ENCODE measurements around the gene SPARCL1. TPM values are rescaled to one million over a fixed set of nuclear protein-coding genes. Genes with fewer than 3 reads are reported as not detected.

SPARCL1 gene
- total RNA-seq, 3 donors from 2014 or later: 0.30 to 0.53 (median 0.49) TPM

- no peaks in the 10 kb centered on the region for H3K4me1 Mint-ChIP-seq (ENCODE audit: low read depth)
- H3K4me3 Mint-ChIP-seq: no peak overlapping the region
- no peak for DNase-seq
- no peak for ATAC-seq
- H3K9me3 Mint-ChIP-seq: no peaks in the 10 kb centered on the region
- H3K27me3 Mint-ChIP-seq (ENCODE audit: low read depth): peaks cover 7% of the 10 kb centered on the region
- no peaks in the 10 kb centered on the region for H3K36me3 Mint-ChIP-seq (ENCODE audit: insufficient read depth)
Observed at GRCh38 chr4:87547016-87547708, 18.0 kb upstream of the SPARCL1 start.

DNA sequence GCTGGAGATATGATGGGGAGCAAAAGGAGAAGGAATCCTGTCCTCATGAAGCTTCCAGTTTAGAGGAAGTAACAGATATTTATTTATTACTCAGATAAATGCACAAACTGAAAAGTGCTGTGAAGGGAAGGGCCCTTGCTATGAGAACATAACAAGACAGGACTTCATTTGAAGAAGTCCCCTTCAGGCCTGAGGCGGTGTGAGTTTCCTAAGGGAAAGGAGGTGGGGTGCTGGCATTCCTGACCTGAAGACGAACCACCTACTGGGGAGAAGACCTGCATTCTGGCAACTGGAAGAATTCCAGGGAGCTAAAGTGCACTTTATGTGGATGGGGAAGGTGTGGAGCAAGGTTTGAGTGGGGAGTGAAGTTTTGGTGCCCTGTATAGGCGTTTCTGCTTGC, 15.9 kb upstream of the SPARCL1 start:
- H3K9me3 Mint-ChIP-seq: no peaks in the 10 kb centered on the region
- H3K4me1 Mint-ChIP-seq (ENCODE audit: low read depth): no peaks in the 10 kb centered on the region
- no peaks in the 10 kb centered on the region for H3K36me3 Mint-ChIP-seq (ENCODE audit: insufficient read depth)
- no peak for ATAC-seq
- H3K27me3 Mint-ChIP-seq (ENCODE audit: low read depth): peaks cover 7% of the 10 kb centered on the region
- DNase-seq: no peak
- no peak overlapping the region for H3K4me3 Mint-ChIP-seq

- Mint-ChIP-seq H3K4me1 (ENCODE audit: low read depth) (no peaks in the 10 kb centered on the region), H3K4me3 (no peak overlapping the region), H3K36me3 (ENCODE audit: insufficient read depth) (no peaks in the 10 kb centered on the region), H3K9me3 (no peaks in the 10 kb centered on the region), H3K27me3 (ENCODE audit: low read depth) (peaks cover 7% of the 10 kb centered on the region)
- ATAC-seq (no peak), DNase-seq (no peak)
Observed at GRCh38 chr4:87543835-87544461, 14.8 kb upstream of the SPARCL1 start.

DNA sequence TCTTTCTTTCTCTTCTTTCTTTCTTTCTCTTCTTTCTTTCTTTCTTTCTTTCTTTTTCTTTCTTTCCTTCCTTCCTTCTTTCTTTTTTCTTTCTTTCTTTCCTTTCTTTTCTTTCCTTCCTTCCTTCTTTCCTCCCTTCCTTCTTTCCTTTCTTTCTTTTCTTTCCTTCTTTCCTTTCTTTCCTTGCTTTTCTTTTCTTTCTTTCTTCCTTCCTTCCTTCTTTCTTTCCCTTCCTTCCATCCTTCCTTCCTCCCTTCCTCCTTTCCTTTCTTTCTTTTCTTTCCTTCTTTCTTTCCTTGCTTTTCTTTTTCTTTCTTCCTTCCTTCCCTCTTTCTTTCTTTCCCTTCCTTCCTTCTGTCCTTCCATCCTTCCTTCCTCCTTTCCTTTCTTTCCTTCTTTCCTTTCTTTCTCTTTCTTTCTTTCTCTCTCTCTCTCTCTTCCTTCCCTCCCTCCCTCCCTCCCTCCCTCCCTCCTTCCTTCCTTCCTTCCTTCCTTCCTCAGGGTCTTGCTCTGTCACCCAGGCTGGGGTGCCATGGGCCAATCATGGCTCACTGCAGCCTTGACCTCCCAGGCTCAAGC, 13.6 kb upstream of the SPARCL1 start:
- no peaks in the 10 kb centered on the region for H3K4me1 Mint-ChIP-seq (ENCODE audit: low read depth)
- DNase-seq (no peak), ATAC-seq (no peak)
- H3K9me3 Mint-ChIP-seq: no peaks in the 10 kb centered on the region
- H3K36me3 Mint-ChIP-seq (ENCODE audit: insufficient read depth): no peaks in the 10 kb centered on the region
- H3K4me3 Mint-ChIP-seq: no peak overlapping the region
- H3K27me3 Mint-ChIP-seq (ENCODE audit: low read depth): peaks cover 7% of the 10 kb centered on the region

- no peak for DNase-seq
- Mint-ChIP-seq H3K9me3 (no peaks in the 10 kb centered on the region), H3K4me1 (ENCODE audit: low read depth) (no peaks in the 10 kb centered on the region), H3K4me3 (no peak overlapping the region), H3K36me3 (ENCODE audit: insufficient read depth) (no peaks in the 10 kb centered on the region), H3K27me3 (ENCODE audit: low read depth) (peaks cover 3% of the 10 kb centered on the region)
- no peak for ATAC-seq
Observed at GRCh38 chr4:87541956-87542709, 13.0 kb upstream of the SPARCL1 start.

- no peak overlapping the region for H3K4me3 Mint-ChIP-seq
Observed at GRCh38 chr4:87541521-87541920, 12.3 kb upstream of the SPARCL1 start.

GRCh38 chr4:87540146-87541058, 11.2 kb upstream of the SPARCL1 start:
- Mint-ChIP-seq H3K36me3 (ENCODE audit: insufficient read depth) (no peaks in the 10 kb centered on the region), H3K4me3 (no peak overlapping the region), H3K27me3 (ENCODE audit: low read depth) (peaks cover 3% of the 10 kb centered on the region), H3K9me3 (no peaks in the 10 kb centered on the region), H3K4me1 (ENCODE audit: low read depth) (no peaks in the 10 kb centered on the region)
- no peak for DNase-seq
- ATAC-seq: no peak

More at GRCh38 chr4:87541521-87541920, 12.3 kb upstream of the SPARCL1 start:
- DNase-seq (no peak), ATAC-seq (no peak)
- no peaks in the 10 kb centered on the region for H3K9me3 Mint-ChIP-seq
- no peaks in the 10 kb centered on the region for H3K4me1 Mint-ChIP-seq (ENCODE audit: low read depth)
- peaks cover 3% of the 10 kb centered on the region for H3K27me3 Mint-ChIP-seq (ENCODE audit: low read depth)
- no peaks in the 10 kb centered on the region for H3K36me3 Mint-ChIP-seq (ENCODE audit: insufficient read depth)

DNA sequence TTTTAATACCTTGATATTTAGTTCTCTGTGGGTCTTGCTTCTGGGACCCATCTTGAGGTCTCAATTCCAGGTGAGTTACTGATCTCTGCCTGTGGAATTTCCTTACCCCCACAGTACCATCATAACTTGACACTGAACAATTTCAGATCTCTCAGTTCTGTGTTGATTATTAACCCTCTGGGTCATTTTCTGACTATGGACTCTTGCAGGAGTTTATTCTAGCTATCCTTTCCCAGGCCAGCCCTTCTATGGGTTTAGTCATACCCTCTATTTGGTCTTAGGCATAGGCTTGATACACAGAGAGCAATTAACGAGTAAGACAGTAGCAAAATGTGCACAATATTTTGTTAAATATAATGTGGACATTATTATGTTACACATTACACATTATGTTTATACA, 3.7 kb upstream of the SPARCL1 start:
- Mint-ChIP-seq H3K4me1 (ENCODE audit: low read depth) (no peaks in the 10 kb centered on the region), H3K27me3 (ENCODE audit: low read depth) (peaks cover 1% of the 10 kb centered on the region), H3K4me3 (no peak overlapping the region), H3K9me3 (no peaks in the 10 kb centered on the region), H3K36me3 (ENCODE audit: insufficient read depth) (no peaks in the 10 kb centered on the region)
- no peak for ATAC-seq
- no peak for DNase-seq

- no peaks in the 10 kb centered on the region for H3K9me3 Mint-ChIP-seq
- no peak for DNase-seq
- H3K36me3 Mint-ChIP-seq (ENCODE audit: insufficient read depth): no peaks in the 10 kb centered on the region
- peaks cover 1% of the 10 kb centered on the region for H3K27me3 Mint-ChIP-seq (ENCODE audit: low read depth)
- no peak for ATAC-seq
- no peaks in the 10 kb centered on the region for H3K4me1 Mint-ChIP-seq (ENCODE audit: low read depth)
- H3K4me3 Mint-ChIP-seq: no peak overlapping the region
Observed at GRCh38 chr4:87532109-87532508, 2.9 kb upstream of the SPARCL1 start.

- no peak for ATAC-seq
- H3K27me3 Mint-ChIP-seq (ENCODE audit: low read depth): peaks cover 1% of the 10 kb centered on the region
- no peak overlapping the region for H3K4me3 Mint-ChIP-seq
- DNase-seq: no peak
- H3K9me3 Mint-ChIP-seq: no peaks in the 10 kb centered on the region
- no peaks in the 10 kb centered on the region for H3K36me3 Mint-ChIP-seq (ENCODE audit: insufficient read depth)
- no peaks in the 10 kb centered on the region for H3K4me1 Mint-ChIP-seq (ENCODE audit: low read depth)
Observed at GRCh38 chr4:87531621-87532020, 2.4 kb upstream of the SPARCL1 start.

DNA sequence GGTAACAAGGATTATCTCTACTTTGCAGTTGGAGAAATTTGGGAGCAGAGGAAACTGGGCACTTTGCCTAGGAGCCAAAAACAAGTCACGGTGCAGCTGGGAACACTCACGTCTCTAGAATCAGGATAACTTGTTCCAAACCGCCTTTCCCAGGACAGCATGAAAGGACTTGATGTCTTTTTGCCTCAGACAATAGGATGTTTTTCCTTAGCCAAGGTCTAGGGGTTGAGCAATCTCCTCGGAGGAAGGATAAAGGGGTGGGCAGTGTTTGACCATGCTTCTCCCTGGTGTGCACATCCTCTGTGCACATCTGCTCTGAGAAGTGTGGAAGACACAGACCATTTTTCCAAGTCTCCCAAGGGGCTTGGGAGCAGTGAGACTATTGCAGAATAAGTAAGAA, 1.7 kb upstream of the SPARCL1 start:
- H3K4me3 Mint-ChIP-seq: no peak overlapping the region
- DNase-seq: no peak
- H3K36me3 Mint-ChIP-seq (ENCODE audit: insufficient read depth): no peaks in the 10 kb centered on the region
- no peaks in the 10 kb centered on the region for H3K4me1 Mint-ChIP-seq (ENCODE audit: low read depth)
- no peaks in the 10 kb centered on the region for H3K9me3 Mint-ChIP-seq
- no peak for ATAC-seq
- H3K27me3 Mint-ChIP-seq (ENCODE audit: low read depth): peaks cover 1% of the 10 kb centered on the region

DNA sequence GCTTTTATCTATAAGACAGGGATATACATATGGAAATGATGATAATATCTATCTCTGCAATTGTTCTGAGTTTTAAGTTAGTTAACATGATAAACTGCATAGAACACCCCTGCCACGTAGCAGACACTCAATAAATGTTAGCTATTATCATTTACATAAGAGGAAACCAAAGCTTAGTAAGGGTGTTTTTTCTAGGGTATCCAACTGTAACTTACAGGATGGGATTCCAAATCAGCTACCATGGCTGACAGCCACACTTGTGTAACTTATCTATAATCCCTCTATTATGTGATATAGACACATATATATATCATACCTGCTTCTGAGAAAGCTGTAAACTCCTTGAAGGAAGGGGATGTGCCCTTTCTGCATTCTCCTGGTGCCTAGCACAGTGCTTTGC, 1.1 kb upstream of the SPARCL1 start:
- Mint-ChIP-seq H3K9me3 (peaks cover 4% of the 10 kb centered on the region), H3K4me3 (no peak overlapping the region), H3K36me3 (ENCODE audit: insufficient read depth) (no peaks in the 10 kb centered on the region), H3K27me3 (ENCODE audit: low read depth) (peaks cover 1% of the 10 kb centered on the region), H3K4me1 (ENCODE audit: low read depth) (no peaks in the 10 kb centered on the region)
- no peak for ATAC-seq
- DNase-seq: no peak

DNA sequence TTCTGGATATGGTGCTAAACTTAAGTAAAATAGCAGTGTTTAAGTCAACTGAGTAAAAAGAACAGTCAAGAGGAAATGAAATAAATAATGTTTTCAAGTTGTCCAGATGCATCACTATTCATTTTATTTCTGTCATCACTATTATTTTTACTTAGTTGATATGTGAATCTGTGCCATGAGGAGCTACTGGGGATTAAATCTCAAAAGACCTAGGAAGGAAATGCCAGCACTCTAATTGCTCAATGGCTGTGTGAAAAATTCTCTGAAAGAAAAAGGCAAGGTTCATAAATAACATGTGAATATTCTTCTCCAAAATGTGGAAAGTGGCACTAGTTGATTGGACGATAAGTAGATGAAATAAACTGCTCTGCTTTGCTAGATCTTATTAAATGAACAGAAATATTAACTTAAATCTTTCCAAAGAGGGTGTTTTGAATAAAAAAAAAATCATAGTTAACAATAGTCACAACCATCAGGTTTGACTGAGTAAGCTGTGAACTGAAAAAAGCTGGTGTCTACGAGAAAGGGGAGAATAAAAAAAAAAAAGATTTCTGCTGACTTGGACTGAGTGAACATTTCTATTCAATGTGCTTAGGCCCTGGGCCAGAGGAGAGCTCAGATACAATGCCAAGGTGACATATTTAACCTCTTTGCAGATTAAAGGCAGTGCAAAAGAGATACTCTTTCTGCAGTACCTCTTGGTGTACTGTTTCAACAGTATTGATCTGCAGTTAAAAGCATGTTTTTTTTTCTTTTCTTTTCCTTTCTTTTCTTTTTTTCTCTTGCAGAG, 1.6 kb downstream of the SPARCL1 start:
- Mint-ChIP-seq H3K9me3 (peaks cover 14% of the 10 kb centered on the region), H3K36me3 (ENCODE audit: insufficient read depth) (no peaks in the 10 kb centered on the region), H3K4me1 (ENCODE audit: low read depth) (no peaks in the 10 kb centered on the region), H3K4me3 (no peak overlapping the region), H3K27me3 (ENCODE audit: low read depth) (no peaks in the 10 kb centered on the region)
- ATAC-seq: no peak
- DNase-seq: no peak
